Activated CD4-positive, alpha-beta T cell treated with anti-CD3 and anti-CD28 coated beads, Interleukin-2, amount 50 U/mL, for 24 hours (primary cell): ENCODE results near the gene MFSD6.
A peak's percentile ranks its signal among the peaks of the same experiment; 100 is the strongest.
"Not testable (repeated sequence)": the region's sequence is repeated elsewhere in the genome, so short reads cannot be mapped to it uniquely, and the experiment has no call there.

Source experiments
- DNase-seq, 2 donors: peaks; one replicate each; pipeline ENCODE4 v3.0.0-alpha.2; 2020; ENCODE audit warnings: low read depth in 1 of 2, low spot score in 1 of 2

The MFSD6 gene

DNA sequence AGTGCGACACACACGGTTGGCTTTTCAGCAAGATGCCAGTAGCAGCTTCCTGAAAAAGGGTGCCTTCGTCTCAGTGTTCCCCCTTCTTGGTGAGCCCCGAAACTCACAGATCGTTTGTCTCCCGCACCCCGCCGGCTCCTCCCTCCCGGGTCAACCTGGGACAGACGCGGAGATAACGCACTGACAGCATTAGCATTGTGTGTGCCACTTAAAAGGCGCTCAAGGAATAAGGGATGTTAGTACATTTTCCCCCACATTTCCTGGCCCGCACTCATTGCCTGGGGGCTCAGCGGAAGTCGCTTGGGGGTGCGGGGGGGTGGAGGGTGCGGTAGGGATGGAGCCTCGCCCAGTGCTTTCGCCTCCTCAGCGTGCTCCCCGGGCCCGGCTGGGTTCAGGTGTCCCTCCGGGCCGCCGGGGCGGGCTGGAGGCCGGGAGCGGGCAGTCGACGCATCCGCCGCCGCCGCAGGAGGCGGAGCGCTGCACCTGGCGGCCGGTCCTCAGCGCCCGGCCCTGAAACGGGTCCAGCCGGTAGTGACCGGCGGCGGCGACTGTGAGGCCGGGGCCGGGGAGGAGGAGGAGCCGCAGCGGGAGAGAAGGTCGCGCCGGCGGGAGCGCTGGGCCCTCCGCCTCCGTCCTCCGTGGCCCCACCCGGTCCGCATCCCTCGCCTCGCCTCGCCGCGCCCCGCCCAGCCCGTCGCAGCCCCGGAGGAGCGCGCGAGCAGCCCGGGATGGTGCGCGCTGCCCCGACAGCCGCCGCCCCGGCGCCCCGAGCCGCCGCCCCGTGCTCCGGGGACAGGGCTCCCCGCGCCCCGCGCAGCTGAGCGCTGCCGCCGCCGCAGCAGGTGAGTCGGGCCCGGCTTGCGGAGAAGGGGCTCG lies at the start of gene MFSD6:
MFSD6 (plus strand) TSS at position 694 of the 876 bp plus-strand sequence. CDS start 27,675 bp downstream, outside the sequence.
- peak; percentile 30 to 46 for DNase-seq

DNA sequence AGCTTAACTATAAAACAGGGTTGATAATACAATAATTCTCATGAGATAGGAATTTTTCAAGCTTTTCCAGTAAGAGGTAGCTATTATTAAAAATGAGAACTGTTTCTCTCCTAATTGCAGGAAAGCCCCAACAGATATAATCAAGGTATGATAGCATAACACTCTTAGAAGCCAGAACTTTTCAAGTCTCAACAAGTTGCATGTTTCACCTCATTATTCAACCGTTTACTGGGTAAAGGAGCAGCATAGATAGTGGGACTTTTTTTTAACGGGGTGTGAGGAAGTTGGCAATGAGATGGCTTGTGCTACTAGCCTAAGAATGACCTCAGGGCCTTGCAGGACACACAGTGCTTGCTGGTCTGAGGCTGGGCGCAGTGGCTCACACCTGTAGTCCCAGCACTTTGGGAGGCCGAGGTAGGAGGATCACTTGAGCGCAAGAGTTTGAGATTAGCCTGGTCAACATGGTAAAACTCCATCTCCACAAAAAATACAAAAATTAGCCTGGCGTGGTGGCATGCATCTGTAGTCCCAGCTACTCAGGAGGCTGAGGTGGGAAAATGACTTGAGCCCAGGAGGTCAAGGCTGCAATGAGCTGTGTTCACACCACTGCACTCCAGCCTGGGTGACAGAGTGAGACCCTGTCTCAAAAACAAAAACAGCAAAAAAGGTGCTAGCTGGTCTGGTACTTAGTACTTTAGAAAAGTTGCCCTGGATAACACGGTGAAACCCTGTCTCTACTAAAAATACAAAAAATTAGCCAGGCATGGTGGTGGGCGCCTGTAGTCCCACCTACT lies 49.3 kb upstream of the MFSD6 start:
- DNase-seq = not testable (repeated sequence)

DNA sequence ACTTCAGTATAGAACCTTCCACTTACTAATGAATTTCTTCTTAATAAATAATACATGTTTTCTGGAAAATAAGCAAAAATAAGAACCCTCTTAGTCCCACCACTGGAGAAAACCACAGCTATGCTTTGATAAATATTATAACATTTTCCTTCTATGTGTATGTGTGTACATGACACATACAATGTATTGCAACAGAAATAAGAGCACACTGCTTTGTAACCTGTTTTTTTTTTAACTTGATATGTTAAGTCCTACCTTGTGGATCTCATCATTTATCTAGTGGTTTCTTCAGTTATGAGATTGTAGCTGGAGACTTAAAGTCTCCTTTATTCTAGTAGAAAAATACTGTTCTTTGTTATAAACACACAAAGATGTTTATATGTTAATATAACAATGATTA lies 47.6 kb upstream of the MFSD6 start:
- DNase-seq = no peak

GRCh38 chr2:190360965-190361364 lies 47.2 kb upstream of the MFSD6 start:
- DNase-seq = no peak

DNA sequence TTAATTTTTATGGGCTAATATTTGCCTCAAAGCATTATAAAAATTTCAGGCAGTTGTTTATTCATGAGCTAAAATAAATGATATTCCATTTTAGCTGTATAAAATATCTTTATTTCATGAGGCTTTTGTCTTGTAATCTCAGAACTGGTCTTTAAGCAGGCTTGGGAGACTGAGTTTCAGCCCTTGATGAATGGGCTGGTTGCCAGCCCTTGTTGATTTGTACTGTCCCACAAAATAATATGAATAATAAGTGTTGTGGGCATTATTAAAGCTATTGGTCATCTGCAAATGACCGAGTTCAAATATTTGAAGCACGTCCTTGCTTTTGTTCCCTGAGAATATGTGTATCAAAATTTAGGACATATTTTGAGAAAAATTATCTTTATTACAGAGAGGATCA lies 46.6 kb upstream of the MFSD6 start:
- DNase-seq = no peak

DNA sequence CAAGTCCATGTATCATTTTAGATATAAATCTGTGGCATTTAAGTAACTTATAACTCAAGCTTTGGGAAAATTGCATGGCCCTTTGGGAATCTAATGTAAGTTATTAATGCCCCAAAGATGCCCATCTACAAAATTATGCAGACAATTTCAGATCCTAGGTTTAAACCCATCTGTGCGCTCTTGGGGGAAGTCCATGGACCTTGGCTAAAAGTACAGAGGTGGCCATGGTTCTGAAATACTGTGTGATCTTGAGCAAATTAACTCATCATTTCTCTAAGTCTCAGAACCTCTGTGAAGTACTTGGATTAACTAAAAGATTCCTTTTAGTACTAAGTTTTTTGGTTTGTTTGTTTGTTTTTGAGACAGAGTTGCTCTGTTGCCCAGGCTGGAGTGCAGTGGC lies 45.3 kb upstream of the MFSD6 start:
- no peak for DNase-seq

GRCh38 chr2:190365499-190366204 lies 42.5 kb upstream of the MFSD6 start:
- no peak for DNase-seq

DNA sequence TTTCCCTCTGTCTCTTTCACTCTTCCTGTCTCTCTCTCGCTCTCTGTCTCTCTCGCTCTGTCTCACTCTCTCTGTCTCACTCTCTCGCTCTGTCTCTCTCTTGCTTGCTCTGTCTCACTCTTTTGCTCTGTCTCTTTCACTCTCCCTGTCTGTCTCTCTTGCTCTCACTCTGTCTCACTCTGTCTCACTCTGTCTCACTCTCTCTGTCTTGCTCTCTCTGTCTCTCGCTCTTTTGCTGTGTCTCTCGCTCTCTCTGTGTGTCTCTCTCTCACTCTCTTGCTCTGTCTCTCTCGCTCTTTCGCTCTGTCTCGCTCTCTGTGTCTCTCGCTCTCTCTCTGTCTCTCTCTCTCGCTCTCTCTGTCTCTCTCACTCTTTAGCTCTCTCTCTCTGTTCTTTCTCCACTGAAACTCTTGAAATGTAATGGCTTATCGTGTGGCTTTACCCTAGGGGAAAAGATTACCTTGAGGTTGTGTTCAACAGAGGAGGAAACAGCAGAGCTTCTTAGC lies 41.9 kb upstream of the MFSD6 start:
- DNase-seq = no peak

GRCh38 chr2:190367091-190367490 lies 41.1 kb upstream of the MFSD6 start:
- DNase-seq = no peak

DNA sequence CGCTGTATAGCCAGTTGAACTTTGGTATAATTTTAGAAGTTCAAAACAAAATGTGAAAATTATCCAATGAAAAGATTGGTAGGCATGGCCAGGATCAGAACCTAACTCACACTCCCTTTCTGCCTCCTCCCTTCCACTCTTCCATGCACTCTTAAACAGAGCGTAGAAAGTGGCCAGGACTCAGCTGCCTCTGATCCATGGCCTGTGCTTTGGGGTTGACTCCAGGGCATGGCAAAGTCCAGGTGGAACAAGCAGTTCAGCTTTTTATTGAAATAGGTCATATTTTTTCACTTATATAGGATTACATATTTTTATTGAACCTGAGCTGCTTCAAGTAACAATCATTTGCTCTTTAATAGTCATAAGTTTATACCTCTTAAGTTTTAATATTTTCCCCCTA lies 38.5 kb upstream of the MFSD6 start:
- DNase-seq = no peak

DNA sequence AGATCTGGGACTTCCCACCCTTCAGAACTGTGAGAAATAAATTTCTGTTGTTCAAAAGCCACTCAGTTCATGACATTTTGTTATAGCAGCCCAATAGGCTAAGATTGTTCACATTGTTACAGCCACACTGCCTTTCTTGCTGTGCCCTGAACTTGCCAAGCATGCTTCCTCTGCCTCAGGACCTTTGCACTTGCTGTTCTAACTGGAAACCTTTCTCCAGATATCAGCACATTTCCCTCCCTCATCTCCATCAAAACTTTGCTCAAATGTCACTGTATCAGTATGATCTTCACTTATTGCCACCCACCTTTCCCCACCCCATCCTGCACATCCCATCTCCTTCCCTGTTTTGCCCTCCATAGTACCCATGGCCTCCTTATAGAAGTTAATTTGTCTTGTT lies 32.1 kb upstream of the MFSD6 start:
- no peak for DNase-seq

GRCh38 chr2:190376591-190377245 lies 31.4 kb upstream of the MFSD6 start:
- DNase-seq = no peak

DNA sequence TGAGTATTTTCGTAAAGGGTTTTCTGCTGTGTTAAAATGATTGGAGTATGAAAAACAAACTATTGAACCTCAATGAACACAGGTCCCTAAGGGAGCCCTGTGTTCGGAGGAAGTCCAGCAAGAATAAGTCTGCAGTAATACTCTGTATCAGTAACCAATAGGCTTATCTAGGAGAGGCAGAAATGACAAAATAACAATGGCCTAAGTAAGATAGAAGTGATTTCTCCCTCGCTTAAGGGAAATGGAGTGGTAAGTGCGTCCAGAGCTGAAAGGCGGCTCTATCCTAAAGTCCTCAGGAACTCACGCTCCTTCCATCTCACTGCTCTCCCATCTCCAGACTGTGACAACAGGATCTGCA lies 29.3 kb upstream of the MFSD6 start:
- DNase-seq = no peak

DNA sequence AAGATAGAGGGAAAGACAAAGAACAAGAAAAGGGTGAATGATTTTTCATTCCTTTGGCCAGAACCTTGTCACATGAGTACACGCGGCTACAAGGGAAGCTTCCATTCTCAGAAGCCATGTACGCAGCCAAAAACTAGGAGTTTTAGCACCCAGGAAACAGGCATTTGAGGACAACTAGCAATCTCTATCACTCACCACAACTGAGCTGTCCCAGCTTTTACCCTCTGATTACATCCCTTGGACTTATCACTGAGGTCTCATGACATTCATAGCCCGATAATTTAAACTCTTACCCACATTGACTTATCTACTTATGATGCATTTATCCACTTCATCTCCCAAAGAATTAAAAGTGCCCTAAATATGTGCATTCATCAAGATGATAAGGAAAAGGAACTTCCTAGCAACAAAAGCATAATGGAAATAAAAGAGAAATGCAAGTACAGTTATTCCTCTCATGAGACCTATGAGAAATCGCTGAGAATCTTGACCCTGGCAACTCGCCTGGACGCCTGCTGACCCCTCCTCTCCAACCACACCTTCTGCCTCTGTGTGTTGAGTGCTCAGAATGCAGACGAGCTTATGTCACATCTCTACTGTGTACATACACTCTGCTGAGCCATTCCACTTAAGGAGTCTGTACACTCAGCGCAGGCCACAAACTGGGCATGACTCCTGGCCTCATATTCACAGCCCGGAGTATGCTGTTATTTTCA lies 28.7 kb upstream of the MFSD6 start:
- DNase-seq = no peak

GRCh38 chr2:190380962-190381412 lies 27.2 kb upstream of the MFSD6 start:
- no peak for DNase-seq

DNA sequence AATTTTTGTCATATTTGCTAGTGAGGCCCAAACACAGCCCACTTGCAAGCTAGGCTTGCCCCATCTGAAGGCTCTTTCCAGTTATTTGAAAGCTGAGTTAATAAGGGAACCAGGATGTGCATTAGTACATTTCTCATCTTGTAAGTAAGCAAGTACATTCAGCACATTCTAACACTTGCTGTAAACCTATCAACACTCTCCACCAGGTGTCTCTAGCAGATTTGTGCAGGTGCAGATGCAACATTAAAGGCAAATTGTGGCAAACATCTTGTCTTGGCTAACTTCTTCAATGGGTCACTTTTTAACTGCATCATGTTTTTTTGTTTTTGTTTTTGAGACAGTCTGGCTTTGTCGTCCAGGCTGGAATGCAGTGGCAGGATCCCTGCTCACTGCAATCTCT lies 25.3 kb upstream of the MFSD6 start:
- peak in 1 of 2 donors; percentile 45 for DNase-seq

DNA sequence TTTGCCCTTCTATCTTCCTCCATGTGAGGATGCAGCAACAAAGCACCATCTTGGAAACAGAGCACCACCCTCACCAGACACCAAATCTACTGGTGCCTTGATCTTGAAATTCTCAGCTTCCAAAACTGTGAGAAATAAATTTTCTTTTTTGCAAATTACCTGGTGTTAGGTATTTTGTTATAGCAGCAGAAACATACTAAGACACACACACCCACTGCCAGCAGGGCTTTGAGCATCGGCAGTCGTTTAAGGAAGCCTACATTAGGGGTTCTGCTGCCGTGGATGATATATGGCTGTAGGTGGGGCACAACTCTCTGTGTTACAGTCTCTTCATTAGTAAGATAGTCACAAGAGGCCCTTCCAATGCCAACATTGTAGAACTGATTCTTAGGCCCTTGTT lies 20.7 kb upstream of the MFSD6 start:
- no peak for DNase-seq

GRCh38 chr2:190396271-190396670 lies 11.9 kb upstream of the MFSD6 start:
- no peak for DNase-seq

- DNase-seq = no peak
Measured at GRCh38 chr2:190402986-190403603, 5.1 kb upstream of the MFSD6 start.

- DNase-seq = peak in 1 of 2 donors; percentile 55
Measured at GRCh38 chr2:190404487-190404886, 3.7 kb upstream of the MFSD6 start.
